OCI-LY3 (cell line): ENCODE results near the gene LPAR3.

Source experiments
- H2AFZ ChIP-seq: fragments of 200-600, 300-600 bp; shearing (Covaris generic); 2 replicates; pipeline ENCODE4 v1.6.0; 2014; ENCODE audit warnings: antibody characterized with exemption, low read depth, low read length
- H3K27ac ChIP-seq: fragments of 200-600, 300-600 bp; sonication (generic); 2 replicates; pipeline ENCODE4 v1.5.1; 2014; ENCODE audit warnings: mild to moderate bottlenecking, low read length, moderate library complexity, mixed read lengths
- H3K27me3 ChIP-seq: fragments of 200-600, 300-600 bp; sonication (generic); 2 replicates; pipeline ENCODE4 v1.6.1; 2014; ENCODE audit warnings: low read depth, low read length, mixed read lengths
- H3K36me3 ChIP-seq: fragments of 200-600, 300-600 bp; sonication (generic); replicated peaks from 2 replicates; pipeline ENCODE3; 2014; ENCODE audit warnings: low read depth, low read length, mixed read lengths
- H3K4me1 ChIP-seq: fragments of 300-600, 200-600 bp; sonication (generic); 2 replicates; pipeline ENCODE4 v1.6.1; 2014; ENCODE audit warnings: low read length, mixed read lengths
- H3K4me2 ChIP-seq: fragments of 200-600, 300-600 bp; sonication (generic); 2 replicates; pipeline ENCODE4 v1.6.1; 2014; ENCODE audit warnings: low read length, mixed read lengths
- H3K4me3 ChIP-seq: fragments of 300-600, 200-600 bp; sonication (generic); 2 replicates; pipeline ENCODE4 v1.5.1; 2014; ENCODE audit warnings: antibody characterized with exemption, mild to moderate bottlenecking, low read length, moderate library complexity
- H3K79me2 ChIP-seq: fragments of 300-600, 200-600 bp; shearing (Covaris generic); 2 replicates; pipeline ENCODE4 v1.6.1; 2014; ENCODE audit warnings: mild to moderate bottlenecking, low read length, mixed read lengths
- H3K9ac ChIP-seq: fragments of 300-600, 200-600 bp; shearing (Covaris generic); 2 replicates; pipeline ENCODE4 v1.6.0; 2014; ENCODE audit warnings: mild to moderate bottlenecking, low read length, moderate library complexity
- H3K9me3 ChIP-seq: fragments of 200-600, 300-600 bp; shearing (Covaris generic); 2 replicates; pipeline ENCODE4 v1.6.1; 2014; ENCODE audit warnings: low read length, mixed read lengths; ENCODE audit not compliant: insufficient read depth
- H4K20me1 ChIP-seq: fragments of 200-600, 300-600 bp; sonication (generic); 2 replicates; pipeline ENCODE4 v1.6.1; 2016; ENCODE audit warnings: low read length, mixed read lengths; ENCODE audit not compliant: insufficient read depth
- CTCF ChIP-seq: fragments of 200-600, 300-600 bp; sonication (generic); IDR thresholded peaks from 2 replicates; pipeline ENCODE4 v1.5.1; 2014; ENCODE audit warnings: antibody characterized with exemption, low read length, low read depth
- EZH2phosphoT487 ChIP-seq: fragments of 200-600 bp; shearing (Covaris generic); IDR thresholded peaks from 2 replicates; pipeline ENCODE4 v1.6.1; 2018; ENCODE audit warnings: antibody characterized with exemption, mixed run types, low read depth

The LPAR3 gene

GRCh38 chr1:84853741-84854721 lies 39.0 kb downstream of the LPAR3 start:
- Histone ChIP-seq H3K4me1 (peaks cover 13% of the 10 kb centered on the region), H3K36me3 (no peaks in the 10 kb centered on the region), H4K20me1 (no peaks in the 10 kb centered on the region), H3K4me2 (peak overlapping the region; percentile 43), H3K27ac (no peak overlapping the region), H3K79me2 (no peaks in the 10 kb centered on the region), H2AFZ (peak overlapping the region; percentile 77; the same call in 1 of the 2 replicates), H3K4me3 (no peak overlapping the region), H3K9ac (no peak overlapping the region), H3K27me3 (no peaks in the 10 kb centered on the region), H3K9me3 (no peaks in the 10 kb centered on the region)
- TF ChIP-seq CTCF = no peak
- TF ChIP-seq EZH2phosphoT487 = no peak

GRCh38 chr1:84851839-84852238 lies 41.2 kb downstream of the LPAR3 start:
- Histone ChIP-seq H4K20me1 (no peaks in the 10 kb centered on the region), H3K27ac (no peak overlapping the region), H2AFZ (no peak overlapping the region), H3K9me3 (no peaks in the 10 kb centered on the region), H3K79me2 (no peaks in the 10 kb centered on the region), H3K4me3 (no peak overlapping the region), H3K27me3 (no peaks in the 10 kb centered on the region), H3K9ac (no peak overlapping the region), H3K36me3 (no peaks in the 10 kb centered on the region), H3K4me2 (no peak overlapping the region), H3K4me1 (peaks cover 13% of the 10 kb centered on the region)
- TF ChIP-seq EZH2phosphoT487 (no peak), CTCF (no peak)

GRCh38 chr1:84849357-84849975 lies 43.5 kb downstream of the LPAR3 start:
- Histone ChIP-seq H3K36me3 (no peaks in the 10 kb centered on the region), H3K4me1 (peaks cover 7% of the 10 kb centered on the region), H3K9ac (no peak overlapping the region), H3K4me2 (no peak overlapping the region), H3K79me2 (no peaks in the 10 kb centered on the region), H3K4me3 (no peak overlapping the region), H4K20me1 (no peaks in the 10 kb centered on the region), H2AFZ (no peak overlapping the region), H3K27me3 (no peaks in the 10 kb centered on the region), H3K9me3 (no peaks in the 10 kb centered on the region), H3K27ac (no peak overlapping the region)
- no peak for TF ChIP-seq CTCF
- TF ChIP-seq EZH2phosphoT487 = no peak
